Upper lobe of right lung (tissue), 1 donor: Measurements from ENCODE around the gene DIPK1B. TPM values are rescaled to one million over a fixed set of nuclear protein-coding genes. Genes with fewer than 3 reads are reported as not detected.
"Not testable (repeated sequence)": the region's sequence is repeated elsewhere in the genome, so short reads cannot be mapped to it uniquely, and the experiment has no call there.

Experiments
- ATAC-seq: fragments of 200-7000 bp; cut with Tn5 transposase; one replicate; pipeline ENCODE4 v1.9.1; 2020; ENCODE audit warnings: mild to moderate bottlenecking, moderate library complexity
- DNase-seq: peaks from one replicate; pipeline ENCODE4 v3.0.0-alpha.2; 2020
- H3K27ac ChIP-seq: fragments of 200-600 bp; one replicate; pipeline ENCODE4 v1.8.0; 2022
- H3K27me3 ChIP-seq: fragments of 200-600 bp; one replicate; pipeline ENCODE4 v1.8.0; 2022; ENCODE audit warnings: mild to moderate bottlenecking
- H3K36me3 ChIP-seq: fragments of 200-600 bp; one replicate; pipeline ENCODE4 v1.8.0; 2022
- H3K4me1 ChIP-seq: fragments of 200-600 bp; one replicate; pipeline ENCODE4 v1.8.0; 2022
- H3K4me3 ChIP-seq: fragments of 200-600 bp; one replicate; pipeline ENCODE4 v1.8.0; 2022; ENCODE audit warnings: mild to moderate bottlenecking
- H3K9me3 ChIP-seq: fragments of 200-600 bp; one replicate; pipeline ENCODE4 v1.8.0; 2022
- intact Hi-C: fragments of 100-400 bp; cut with DNase I; formaldehyde crosslinking; loops from one replicate; pipeline ENCODE4 v1.11.0; 2022
- microRNA-seq: library from miRNA; unstranded; fragments of <30 nt; microRNA quantifications from one replicate; pipeline ENCODE4 v1.2.0, GENCODE V29; 2020; ENCODE audit warnings: borderline microRNAs expressed
- total RNA-seq: library from RNA; stranded (reverse); fragmentation: NEBNext Ultra II Directional; extraction: Animal tissue kit (Norgen Biotek cat#: 25700); gene quantifications from one replicate; pipeline ENCODE4 v1.2.1, GENCODE V29; 2021
- TF ChIP-seq, protein P1 (sequence below): fragments of 200-600 bp; IDR thresholded peaks from one replicate; pipeline ENCODE4 v1.8.0; 2022; ENCODE audit warnings: antibody characterized with exemption
- donor health status: DM: no; HTN: yes; CAD: no; lungs with severe emphysema.

The DIPK1B gene
- total RNA-seq, 1 donor from 2014 or later = 17.7 TPM

DNA sequence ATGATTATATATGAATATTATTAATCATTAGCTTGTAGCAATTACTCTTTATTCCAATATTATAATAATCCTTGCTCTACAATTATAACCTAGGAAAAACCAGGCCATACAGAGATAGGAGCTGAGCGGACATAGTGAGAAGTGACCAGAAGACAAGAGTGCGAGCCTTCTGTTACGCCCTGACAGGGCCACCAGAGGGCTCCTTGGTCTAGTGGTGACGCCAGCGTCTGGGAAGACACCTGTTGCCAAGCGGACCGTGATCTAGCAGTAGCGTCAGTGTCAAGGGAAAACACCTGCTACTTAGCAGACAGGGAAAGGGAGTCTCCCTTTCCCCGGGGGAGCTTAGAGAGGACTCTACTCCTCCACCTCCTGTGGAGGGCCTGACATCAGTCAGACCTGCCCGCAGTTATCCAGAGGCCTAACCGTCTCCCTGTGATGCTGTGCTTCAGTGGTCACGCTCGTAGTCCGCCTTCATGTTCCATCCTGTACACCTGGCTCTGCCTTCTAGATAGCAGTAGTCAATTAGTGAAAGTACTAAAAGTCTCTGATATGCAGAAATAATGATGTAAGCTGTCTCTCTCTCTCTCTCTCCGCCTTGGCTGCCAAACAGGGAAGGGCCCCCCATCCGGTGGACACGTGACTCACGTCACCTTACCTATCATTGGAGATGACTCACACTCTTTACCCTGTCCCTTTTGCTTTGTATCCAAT lies 54.2 kb downstream of the DIPK1B start:
- H3K36me3 ChIP-seq, H3K27ac ChIP-seq, H3K9me3 ChIP-seq, H3K4me1 ChIP-seq, ATAC-seq, H3K27me3 ChIP-seq, H3K4me3 ChIP-seq, intact Hi-C loops: not testable (repeated sequence)
- peak; percentile 72 for DNase-seq
- TF ChIP-seq, protein P1, sequence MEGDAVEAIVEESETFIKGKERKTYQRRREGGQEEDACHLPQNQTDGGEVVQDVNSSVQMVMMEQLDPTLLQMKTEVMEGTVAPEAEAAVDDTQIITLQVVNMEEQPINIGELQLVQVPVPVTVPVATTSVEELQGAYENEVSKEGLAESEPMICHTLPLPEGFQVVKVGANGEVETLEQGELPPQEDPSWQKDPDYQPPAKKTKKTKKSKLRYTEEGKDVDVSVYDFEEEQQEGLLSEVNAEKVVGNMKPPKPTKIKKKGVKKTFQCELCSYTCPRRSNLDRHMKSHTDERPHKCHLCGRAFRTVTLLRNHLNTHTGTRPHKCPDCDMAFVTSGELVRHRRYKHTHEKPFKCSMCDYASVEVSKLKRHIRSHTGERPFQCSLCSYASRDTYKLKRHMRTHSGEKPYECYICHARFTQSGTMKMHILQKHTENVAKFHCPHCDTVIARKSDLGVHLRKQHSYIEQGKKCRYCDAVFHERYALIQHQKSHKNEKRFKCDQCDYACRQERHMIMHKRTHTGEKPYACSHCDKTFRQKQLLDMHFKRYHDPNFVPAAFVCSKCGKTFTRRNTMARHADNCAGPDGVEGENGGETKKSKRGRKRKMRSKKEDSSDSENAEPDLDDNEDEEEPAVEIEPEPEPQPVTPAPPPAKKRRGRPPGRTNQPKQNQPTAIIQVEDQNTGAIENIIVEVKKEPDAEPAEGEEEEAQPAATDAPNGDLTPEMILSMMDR = peak; percentile 37

DNA sequence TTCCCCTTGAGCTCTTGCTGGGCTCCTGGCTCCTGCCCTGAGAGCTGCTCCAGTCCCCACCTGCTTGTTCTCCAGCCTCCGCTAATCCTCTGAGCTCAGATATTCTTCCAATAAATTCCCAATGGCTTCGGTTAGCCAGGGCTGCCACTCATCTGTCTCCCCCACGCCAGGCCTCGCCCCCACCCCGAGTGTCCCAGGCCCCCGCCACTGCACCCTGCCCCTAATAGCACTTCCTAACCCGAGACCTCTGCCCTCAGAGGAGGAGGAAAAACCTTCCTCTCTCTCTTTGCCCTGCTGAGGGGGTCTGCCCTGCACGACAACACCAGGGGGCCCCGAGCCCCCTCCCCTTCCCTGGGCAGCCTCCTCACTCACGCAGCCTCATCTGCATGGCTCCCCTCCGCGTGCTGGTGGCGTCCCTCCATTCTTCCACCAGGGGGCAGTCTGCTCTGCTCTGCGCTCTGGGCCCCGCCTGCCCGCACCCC lies 57.4 kb downstream of the DIPK1B start:
- DNase-seq = peak; percentile 73
- ATAC-seq = peak; percentile 81

DNA sequence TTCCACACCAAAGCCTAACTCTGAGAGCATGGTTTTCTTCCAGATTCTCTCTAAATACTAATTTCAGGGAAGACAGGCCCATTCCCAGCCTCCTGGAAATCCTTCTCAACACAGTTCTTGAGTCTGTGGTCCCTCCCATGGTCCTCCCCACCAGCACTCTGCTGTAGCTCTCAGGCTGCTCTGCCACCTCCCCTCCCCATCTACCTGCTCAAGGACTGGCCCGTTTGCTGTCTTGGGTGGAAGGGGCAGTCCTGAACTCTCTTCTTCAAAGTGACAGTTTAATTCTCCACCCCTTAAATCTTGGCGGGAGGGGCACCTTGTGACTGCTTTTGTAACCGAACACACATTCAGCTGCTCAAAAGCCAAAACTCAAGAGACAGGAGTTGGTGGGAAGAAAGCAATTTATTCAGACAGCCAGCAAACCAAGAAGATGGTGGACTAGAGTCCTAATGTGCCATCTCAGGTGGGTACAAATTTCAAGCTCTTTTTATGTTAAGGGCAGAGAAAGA lies 59.6 kb downstream of the DIPK1B start:
- DNase-seq (peak; percentile 33), ATAC-seq (no peak)
- no peaks in the 10 kb centered on the region for H3K27me3 ChIP-seq
- H3K27ac ChIP-seq = no peak overlapping the region
- H3K36me3 ChIP-seq = no peaks in the 10 kb centered on the region
- H3K9me3 ChIP-seq = no peaks in the 10 kb centered on the region
- intact Hi-C loops = no loop called here
- TF ChIP-seq, protein P1 = no peak
- H3K4me1 ChIP-seq = no peaks in the 10 kb centered on the region
- no peak overlapping the region for H3K4me3 ChIP-seq

More for the DNA sequence above, 57.4 kb downstream of the DIPK1B start:
- no peak overlapping the region for H3K4me3 ChIP-seq
- H3K4me1 ChIP-seq = no peaks in the 10 kb centered on the region
- H3K9me3 ChIP-seq = no peaks in the 10 kb centered on the region
- no peaks in the 10 kb centered on the region for H3K27me3 ChIP-seq
- no peak overlapping the region for H3K27ac ChIP-seq
- no peaks in the 10 kb centered on the region for H3K36me3 ChIP-seq
- TF ChIP-seq, protein P1 = peak; percentile 46
- intact Hi-C loops = no loop called here

DNA sequence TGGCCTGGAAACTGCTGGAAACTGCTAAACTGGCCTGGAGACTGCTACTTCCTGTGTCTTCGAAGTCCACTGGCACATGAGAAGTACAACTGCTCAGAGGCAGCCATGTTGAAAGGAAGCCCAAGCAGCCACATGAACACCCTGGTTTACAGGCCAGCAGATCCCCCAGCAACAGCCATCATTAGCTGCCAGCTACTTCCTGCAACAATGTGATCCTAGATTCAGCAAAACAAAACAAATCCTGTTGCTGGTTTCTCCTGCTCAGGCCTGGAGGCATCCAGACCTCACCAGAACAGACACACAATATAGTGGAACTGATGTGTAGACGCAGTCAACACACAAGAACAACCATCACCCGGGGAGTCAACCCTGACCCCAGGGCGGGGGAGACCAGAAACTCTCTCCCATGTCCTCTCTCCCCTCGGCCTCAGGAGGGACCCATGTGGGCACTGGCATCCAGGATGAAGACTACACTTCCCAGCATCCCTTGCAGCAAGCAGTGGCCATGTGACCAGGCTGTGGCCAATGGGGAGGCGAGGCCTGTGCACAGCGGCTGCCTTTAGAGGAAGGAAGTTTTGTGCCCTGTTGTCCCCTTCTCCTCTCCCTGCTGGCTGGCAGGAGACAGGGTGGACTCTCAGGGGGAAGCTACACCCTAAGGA lies 61.1 kb downstream of the DIPK1B start:
- Histone ChIP-seq H3K27me3 (no peaks in the 10 kb centered on the region), H3K36me3 (no peaks in the 10 kb centered on the region), H3K4me1 (no peaks in the 10 kb centered on the region), H3K4me3 (no peak overlapping the region), H3K9me3 (no peaks in the 10 kb centered on the region), H3K27ac (no peak overlapping the region)
- DNase-seq (peak; percentile 69), ATAC-seq (peak; percentile 74)
- intact Hi-C loops = no loop called here
- TF ChIP-seq, protein P1 = no peak

Small RNA genes lying within 50 kb of the gene (microRNA-seq; reads per million reads assigned to microRNA genes)
- gene MIR126 (580,730 reads per million, percentile 100 among the genes with 10 or more reads in this experiment), gene MIR6722 (not detected)

Other genes starting within 250 kb of the DIPK1B start
- 63.7 TPM for gene SEC16A, start 229.5 kb upstream of the DIPK1B start, total RNA-seq
- gene NOTCH1, start 166.5 kb upstream of the DIPK1B start, total RNA-seq = 114 TPM
- 302 TPM for gene EGFL7, start 49.7 kb upstream of the DIPK1B start, total RNA-seq
- gene AGPAT2, start 25.1 kb upstream of the DIPK1B start, total RNA-seq = 117 TPM
- 11.2 TPM for gene LCN10, start 30.4 kb downstream of the DIPK1B start, total RNA-seq
- gene LCN6, start 36.0 kb downstream of the DIPK1B start, total RNA-seq = 21.5 TPM
- gene LCN8, start 45.7 kb downstream of the DIPK1B start, total RNA-seq = not detected
- gene LCN15, start 51.9 kb downstream of the DIPK1B start, total RNA-seq = not detected
- 64.4 TPM for gene TMEM141, start 78.8 kb downstream of the DIPK1B start, total RNA-seq
- gene CCDC183, start 83.8 kb downstream of the DIPK1B start, total RNA-seq = 4.0 TPM
- gene RABL6, start 95.4 kb downstream of the DIPK1B start, total RNA-seq = 68.2 TPM
- gene AJM1, start 129.9 kb downstream of the DIPK1B start, total RNA-seq = 2.7 TPM
- 82.1 TPM for gene PHPT1, start 136.8 kb downstream of the DIPK1B start, total RNA-seq
- 12.9 TPM for gene MAMDC4, start 139.8 kb downstream of the DIPK1B start, total RNA-seq
- gene EDF1, start 153.7 kb downstream of the DIPK1B start, total RNA-seq = 250 TPM
- 14.8 TPM for gene TRAF2, start 173.9 kb downstream of the DIPK1B start, total RNA-seq
- gene FBXW5, start 232.2 kb downstream of the DIPK1B start, total RNA-seq = 91.2 TPM
- 1.1 TPM for gene C8G, start 232.7 kb downstream of the DIPK1B start, total RNA-seq
- 2.6 TPM for gene LCN12, start 239.7 kb downstream of the DIPK1B start, total RNA-seq